ENCODE measurements around the gene LEPROT.
"Not testable (repeated sequence)": the region's sequence is repeated elsewhere in the genome, so short reads cannot be mapped to it uniquely, and the experiment has no call there.

Gene LEPROT

DNA sequence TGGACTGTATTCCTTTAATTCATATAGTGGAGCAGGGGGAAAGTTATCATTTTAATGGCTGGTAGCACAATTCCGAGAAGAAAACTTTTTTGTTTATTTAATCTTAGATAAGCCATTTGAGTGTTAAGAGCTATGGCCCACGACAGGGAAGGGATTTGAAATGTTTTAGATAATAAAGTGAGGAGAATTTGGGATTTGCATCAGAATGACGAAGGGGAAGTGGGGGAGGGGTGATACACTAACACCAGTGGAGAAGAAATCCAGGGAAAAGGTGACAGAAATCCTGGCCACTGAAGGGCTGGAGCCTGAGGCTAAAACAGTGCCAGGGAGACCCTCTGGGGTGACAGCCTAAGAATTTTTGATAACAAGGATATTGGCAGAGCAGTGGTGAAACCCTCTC lies 21.0 kb downstream of the LEPROT start:
- no peak for FAIRE-seq

DNA sequence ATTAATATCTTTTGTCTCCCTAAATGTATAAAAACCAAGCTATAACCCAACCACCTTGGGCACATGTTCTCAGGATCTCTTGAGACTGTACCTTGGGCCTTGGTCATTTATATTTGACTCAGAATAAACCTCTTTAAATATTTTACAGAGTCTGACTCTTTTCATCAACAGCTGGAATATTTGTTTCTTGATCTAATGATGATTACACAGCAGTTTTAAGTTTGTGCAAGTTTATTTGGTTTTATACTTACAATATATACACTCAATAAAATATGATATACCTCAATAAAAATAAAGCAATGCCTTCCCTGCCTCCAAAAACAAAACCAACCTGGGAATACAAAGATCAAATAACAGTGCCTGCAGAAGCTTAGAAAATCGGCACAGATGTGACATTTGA lies 22.0 kb downstream of the LEPROT start:
- no peak for FAIRE-seq

DNA sequence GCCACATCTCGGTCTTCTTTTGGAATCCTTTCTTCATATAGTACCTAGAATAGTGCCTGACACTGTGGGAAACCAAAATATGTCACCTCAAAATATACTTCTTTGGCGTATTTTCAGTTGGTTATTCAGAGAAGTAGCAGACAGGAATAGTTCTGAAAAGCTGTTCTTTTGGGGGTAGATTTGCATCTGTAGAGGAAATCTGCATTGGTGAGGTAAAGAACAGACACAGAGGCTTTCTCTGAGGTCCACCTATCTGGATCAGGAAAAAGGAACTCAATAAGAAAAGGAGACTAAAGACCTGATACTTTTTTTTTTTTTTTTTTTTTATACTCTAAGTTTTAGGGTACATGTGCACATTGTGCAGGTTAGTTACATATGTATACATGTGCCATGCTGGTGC lies 23.2 kb downstream of the LEPROT start:
- FAIRE-seq = no peak

DNA sequence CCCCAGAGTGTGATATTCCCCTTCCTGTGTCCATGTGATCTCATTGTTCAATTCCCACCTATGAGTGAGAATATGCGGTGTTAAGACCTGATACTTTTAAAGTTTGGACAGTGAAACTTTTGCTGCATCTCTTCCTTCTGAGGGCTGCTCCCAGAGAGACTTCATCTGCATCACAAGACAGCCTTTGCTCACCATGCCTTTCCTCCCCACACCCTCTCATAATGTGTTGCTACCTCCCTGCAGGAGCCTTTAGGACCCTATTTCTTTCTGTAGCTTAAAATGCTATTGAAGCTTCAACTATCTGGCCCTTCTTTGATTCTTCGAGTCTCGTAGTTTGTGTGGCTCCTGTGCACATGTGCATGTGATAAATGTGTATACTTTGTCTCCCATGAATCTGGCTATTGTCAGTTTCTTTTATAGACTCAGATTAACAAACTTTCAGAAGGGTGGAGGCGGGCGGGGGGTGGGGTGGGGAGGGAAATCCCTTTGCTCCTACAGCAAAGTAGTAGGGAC lies 23.7 kb downstream of the LEPROT start:
- no peak for FAIRE-seq

DNA sequence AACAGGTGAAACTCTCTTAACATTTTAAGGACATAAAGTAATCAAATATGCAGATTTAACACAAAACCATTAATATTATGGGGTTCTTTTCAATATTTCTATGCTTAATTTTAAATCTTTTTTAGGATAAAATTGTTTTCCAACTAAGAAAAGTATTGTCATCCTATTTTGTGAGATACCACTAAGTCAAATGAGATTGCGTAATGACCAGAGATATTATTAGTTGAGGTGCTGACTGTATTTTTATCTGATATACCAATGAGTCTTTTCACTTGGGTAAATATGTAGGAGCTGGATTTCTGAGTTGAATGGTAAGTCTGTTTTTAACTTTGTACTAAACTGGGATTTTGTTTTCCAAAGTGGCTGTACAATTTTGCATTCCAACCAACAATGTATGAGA lies 25.4 kb downstream of the LEPROT start:
- no peak for FAIRE-seq

DNA sequence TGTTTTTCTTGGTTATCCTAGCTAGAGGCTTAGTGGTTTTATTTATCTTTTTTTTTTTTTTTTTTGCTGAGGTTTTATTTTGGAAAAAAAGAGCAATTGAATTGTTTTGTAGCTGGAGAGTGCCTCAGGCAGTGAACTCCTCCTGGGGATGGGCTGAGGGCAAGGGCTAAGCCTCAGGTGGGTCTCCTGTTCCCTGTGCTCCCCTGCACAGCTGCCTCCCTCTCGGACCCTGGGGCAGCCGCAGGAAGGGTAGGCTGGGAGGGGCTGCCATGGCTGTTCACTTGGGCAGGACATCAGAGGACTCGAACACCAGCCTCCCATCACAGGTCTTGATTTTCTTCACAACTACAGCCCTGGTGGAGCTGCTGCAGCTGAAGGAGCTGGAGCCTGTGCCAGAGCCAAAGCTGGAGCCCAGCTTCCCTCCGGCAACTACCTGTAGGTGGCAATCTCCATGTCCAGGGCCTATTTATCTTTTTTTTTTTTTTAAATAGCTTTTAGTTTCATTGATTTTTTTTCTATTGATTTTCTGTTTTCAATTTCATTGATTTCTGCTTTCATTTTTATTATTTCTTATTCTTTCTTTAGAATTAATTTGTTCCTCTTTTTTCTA lies 28.9 kb downstream of the LEPROT start:
- FAIRE-seq = no peak

DNA sequence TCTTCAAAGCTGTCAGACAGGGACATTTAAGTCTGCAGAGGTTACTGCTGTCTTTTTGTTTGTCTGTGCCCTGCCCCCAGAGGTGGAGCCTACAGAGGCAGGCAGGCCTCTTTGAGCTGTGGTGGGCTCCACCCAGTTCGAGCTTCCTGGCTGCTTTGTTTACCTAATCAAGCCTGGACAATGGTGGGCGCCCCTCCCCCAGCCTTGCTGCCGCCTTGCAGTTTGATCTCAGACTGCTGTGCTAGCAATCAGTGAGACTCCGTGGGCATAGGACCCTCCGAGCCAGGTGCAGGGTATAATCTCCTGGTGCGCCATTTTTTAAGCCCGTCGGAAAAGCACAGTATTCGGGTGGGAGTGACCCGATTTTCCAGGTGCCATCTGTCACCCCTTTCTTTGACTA lies 35.2 kb downstream of the LEPROT start:
- FAIRE-seq = not testable (repeated sequence)

DNA sequence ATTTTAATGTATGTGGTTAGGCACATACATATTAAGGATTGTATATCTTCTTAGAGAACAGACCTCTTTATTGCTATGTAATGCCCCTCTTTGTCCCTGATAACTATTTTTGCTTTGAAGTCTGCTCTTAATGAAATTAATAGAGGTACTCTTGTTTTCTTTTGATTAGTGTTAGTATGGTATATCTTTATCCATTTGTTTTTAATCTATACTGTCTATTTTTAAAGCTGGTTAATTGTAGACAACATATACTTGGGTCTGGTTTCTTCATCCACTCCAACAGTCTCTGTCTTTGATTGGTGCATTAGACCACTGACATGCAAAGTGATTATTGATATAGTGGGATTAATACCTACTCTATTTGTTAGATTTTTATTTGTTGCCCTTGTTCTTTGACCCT lies 36.0 kb downstream of the LEPROT start:
- FAIRE-seq = no peak

DNA sequence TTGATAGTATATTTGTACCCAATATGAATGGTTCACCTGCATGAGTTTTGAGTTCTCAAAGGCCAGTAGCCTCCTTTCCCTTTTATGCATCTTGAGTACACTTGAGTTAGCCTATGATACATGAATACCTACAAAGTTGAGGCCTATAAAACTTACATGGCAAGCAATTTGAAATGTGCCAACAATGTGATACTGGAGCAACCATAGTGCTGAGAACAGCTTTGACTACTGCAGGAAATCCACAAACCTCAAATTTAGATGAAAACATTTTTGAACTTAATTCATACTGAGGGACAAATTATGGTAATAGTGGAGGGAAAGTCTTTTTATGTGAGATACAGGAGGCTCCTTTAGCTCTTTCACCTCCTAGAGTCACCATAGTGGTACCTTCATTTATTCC lies 37.4 kb downstream of the LEPROT start:
- no peak for FAIRE-seq

DNA sequence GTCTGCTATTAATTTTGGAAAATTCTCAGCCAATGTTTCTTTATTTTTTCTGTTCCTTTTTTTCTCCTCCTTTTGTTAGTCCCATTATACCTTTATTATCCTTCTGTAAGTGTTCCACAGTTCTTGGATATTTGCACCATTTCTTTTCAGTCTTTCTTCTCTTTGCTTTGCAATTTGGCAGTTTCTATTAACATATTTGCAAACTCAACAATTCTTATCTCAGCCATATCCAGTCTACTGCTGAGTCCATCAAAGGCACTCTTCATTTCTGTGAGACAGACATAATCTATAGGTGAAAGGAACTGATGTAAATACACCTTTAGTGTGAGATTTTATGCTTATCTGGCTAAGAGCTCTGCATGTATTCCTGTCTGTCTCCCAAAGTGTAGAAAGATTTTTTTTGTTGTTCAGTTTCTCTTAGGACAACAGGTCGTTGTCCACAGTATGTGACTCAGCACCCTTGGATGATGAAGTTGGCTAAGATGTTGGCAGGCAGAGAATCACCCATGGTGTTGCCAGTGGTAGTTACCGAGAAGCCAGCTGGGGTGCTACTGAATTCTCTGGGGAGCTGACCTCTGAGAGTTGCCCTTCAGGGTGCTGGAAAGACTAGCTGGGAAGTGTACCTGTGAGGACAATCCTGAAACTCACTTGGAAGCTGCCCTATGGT lies 38.4 kb downstream of the LEPROT start:
- FAIRE-seq = no peak

DNA sequence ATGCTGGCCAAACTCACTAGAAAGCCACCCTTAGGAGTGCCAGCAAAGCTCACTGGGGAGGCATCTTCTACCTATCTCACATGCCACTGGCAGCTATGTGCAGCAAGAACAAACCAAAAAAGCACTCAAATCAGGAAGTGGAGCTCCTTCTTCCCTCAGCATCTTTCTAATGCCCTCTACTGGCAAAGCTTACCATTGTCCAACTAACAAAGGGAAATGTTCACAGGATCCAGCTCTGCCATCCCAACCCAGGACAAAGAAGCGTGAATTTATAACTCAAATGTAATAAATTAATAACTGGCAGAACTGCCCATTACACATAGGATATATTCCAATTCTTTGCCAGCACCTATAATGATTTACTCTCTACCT lies 38.9 kb downstream of the LEPROT start:
- FAIRE-seq = no peak

DNA sequence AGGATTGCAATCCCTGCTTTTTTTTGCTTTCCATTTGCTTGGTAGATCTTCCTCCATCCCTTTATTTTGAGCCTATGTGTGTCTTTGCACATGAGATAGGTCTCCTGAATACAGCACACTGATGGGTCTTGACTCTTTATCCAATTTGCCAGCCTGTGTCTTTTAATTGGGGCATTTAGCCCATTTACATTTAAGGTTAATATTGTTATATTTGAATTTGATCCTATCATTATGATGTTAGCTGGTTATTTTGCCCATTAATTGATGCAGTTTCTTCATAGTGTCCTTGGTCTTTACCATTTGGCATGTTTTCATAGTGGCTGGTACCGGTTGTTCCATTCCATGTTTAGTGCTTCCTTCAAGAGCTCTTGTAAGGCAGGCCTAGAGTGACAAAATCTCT lies 45.4 kb downstream of the LEPROT start:
- FAIRE-seq = not testable (repeated sequence)

DNA sequence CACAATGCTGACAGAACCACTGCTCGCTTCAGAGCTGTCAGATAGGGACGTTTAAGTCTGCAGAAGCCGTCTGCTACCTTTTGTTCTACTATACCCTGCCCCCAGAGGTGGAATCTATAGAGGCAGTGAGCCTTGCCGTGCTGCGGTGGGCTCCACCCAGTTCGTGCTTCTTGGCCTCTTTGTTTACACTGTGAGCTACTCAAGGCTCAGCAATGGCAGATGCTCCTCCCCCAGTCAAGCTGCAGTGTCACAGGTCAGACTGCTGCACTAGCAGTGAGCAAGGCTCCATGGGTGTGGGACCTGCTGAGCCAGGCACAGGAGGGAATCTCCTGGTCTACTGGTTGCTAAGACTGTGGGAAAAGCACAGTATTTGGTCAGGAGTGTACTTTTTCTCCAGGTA lies 47.1 kb downstream of the LEPROT start:
- no peak for FAIRE-seq

DNA sequence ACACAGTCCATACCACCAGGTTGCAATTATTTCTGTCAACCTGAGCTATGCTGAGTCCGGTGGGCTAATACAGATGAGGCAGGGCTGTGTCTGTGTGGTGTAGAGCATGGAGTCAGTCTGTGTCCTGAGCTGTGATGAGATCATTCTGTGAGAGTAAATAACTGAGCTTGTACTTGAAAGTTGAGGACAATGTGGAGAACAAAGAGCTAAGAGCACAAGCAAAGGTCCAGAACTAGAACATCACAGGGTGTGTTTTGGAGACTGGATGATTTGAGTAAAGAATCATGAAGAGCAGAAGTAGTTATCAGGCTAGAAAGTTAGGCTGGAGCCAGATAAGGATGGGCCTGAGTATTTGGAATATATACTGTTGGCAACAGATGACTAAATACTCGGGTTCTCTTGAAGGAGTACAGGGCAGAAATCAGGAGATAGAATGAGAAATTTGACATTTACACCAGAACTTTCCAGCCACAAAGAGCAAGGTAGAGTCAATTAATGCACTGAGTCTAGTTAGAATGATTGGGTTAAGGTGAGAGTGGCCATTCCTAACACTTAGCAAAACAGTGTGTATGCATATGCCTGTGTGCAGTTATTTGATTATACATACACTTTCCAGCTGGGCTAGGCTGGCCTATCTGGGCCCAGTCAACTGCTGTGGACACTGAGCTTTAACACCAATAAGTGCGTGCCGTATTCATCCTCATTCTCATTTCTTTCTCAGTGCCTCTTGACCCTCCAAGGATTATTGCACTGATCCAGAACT lies 48.8 kb downstream of the LEPROT start:
- FAIRE-seq = no peak

DNA sequence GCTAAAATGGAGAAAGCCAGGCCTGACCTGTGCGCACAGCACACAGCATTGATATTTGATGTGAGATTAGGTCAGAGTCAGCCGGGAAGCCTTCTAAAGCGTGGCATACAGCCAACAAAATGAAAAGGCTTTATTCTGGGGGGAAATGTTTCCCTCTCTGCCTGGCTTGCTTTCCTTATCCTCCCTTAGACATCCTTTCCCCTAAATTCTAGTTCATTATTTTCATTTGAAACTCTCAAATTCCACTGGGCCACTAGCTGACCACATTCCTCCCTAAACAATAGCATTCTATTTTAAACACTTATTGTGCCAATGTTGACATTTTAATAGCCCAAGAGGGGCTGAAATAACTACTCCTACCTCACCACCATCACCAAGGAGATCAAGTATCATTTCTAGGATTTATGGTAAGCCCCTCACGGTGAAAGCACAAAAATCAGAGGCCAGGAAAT lies 49.4 kb downstream of the LEPROT start:
- FAIRE-seq = no peak

DNA sequence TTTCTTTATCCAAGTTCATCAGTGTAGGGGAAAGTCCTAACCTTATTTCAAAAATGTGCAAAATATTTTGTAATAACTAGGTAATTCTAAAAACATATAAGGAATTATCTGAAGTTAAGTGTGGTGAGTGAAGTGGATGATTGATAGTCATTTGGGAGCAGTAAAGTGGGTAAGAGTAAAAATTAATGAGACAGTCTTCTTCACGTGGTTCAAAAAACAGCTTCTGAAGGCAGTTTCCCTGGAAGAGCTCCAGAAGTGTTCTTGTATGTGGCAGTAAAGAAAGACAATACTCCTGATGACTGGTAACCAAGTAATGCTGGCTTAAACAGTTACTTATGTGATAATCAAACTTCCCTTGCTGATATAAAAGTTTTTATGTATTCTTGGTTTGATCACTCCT lies 50.3 kb downstream of the LEPROT start:
- FAIRE-seq = no peak

DNA sequence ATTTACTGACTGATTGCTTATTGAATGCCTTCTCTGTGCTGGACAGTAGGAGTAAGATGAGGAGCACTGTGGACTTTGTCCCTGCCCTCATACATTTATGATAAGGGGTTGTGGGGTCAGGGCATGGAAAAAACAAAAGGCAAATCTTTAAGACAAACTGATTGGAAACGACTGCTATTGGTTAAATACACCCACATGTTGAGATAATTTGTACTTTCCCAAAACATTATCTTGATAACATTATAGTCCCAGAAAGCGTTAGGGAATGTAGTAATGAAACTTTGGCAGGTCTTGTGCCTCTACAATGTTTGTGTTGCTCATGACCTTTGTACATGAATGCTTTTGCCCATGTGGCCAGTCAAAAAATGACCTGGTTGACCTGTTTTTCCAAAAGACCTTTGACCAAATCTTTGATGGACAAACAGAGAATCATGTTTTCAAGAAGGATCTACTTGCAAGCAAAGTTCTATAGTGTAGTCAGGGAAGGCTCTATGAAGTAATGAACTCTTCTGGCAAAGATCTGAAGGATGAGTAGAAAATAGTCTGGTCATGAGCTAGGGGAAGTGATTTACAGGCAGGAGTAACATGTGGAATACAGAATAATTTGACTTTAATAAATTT lies 50.9 kb downstream of the LEPROT start:
- FAIRE-seq = no peak

DNA sequence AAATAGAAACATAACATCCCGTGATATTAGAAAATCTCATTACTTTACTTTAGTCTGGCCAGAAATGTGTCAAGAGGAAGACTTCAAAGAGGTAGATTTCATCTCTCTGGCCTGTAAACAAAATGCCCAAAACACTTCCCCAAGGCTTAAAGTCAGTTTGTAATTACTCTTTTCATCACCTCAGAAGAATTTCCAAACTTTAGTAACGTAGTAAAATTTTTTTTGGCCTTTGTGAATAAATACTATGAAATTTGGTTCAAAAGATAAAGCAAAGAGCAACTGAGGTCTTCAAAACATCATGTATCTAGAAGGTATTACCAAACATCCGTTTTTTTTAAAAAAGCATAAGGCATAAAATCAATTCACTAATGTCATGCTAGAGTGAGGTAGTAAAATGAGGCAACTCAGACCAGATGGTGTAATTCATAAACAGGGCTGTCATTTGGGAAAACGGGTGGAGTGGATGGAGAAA lies 51.4 kb downstream of the LEPROT start:
- no peak for FAIRE-seq

DNA sequence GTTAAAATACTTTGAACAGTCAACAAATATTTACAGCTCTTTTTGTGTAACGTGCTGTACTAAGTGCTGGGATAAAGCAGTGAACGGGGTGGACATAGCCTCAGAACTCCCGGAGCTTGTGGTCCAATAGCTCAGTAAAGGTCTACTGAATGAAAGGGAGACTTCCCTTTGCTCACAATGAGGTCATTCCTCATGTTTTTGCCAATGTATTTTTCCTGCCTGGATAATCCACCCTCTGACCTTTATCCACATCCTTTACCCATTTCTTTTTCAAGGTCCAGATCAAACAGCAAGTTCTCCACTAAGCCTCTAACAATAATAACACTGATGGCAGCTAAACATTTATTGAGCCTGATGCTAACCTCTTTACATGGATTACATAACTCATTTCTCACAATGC lies 55.9 kb downstream of the LEPROT start:
- no peak for FAIRE-seq

DNA sequence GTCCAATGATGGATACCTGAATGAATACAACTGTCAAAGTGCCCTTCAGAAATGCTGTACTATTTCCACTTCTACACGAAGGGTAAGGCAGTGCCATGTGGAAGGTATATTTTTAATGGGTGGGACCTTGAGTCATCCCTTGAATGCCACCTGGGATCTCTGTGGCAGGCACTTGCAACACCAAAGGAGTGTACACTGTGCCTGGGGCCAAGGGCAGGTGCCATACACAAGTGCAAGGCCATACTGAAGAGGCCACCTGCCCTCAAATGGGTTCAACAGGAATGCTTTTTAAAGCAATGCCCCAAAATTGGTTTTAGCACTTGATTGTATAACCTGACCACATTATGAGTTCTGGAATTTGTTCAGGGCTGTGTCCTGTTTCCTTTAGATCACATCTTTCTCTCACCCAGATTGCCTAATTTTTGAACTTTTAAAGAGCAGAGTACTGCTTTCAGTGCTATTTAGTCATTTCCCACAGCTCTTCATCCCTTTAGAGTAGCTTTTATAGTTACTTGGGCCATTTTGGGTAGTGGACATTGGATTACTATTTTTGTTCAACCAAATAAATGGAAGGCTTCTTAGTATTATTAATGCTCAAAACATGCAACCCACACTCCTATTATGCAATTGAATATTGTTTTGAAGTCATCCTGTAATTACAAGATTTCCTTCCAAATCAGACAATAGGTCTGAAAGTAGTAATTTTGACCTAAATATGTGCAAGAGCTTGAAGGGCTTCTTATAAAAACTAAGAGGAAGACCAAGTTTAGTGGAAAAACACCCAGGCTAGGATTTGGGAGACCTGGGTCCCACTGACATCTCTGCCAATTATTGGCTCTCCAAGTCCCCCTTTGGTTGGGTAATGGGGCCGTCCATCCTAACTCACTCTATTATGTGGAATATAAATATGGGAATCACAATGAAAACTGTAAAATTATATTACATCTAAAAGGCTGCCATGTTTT lies 57.2 kb downstream of the LEPROT start:
- no peak for FAIRE-seq

DNA sequence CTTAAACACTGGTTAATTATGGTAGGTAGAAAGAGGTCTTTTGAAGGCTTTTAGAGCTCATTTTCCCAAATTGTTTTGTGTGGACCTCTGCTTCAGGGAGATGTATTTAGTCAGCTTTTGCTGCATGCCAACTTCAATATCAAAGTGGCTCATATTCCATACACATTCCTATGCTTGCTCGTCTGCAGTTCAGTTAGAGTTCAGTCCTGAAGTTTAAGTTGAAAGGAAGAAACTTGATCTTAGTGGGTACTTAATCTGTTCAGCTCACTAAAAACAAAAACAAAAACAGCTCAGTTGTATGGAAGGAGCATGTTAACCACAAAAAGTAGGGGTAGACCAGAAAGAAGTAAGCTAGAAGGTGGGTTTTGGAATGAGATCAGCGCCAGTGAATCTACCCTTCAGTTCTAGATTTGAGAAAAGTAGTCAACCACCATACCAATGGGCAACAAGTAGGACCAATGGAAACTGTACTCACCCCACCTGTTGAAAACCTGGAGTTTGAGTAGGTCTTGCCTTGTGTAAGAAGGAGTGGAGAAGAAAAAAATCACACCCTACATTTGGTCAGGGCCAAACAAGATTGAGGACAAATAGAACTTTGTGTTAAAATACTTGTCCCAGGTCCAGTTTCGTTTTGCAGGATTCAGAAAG lies 58.0 kb downstream of the LEPROT start:
- FAIRE-seq = no peak
